Activated CD4-positive, alpha-beta T cell treated with anti-CD3 and anti-CD28 coated beads for 1 hour (primary cell): ENCODE results near the gene TDRD12.
"Not testable (repeated sequence)": the region's sequence is repeated elsewhere in the genome, so short reads cannot be mapped to it uniquely, and the experiment has no call there.

Source experiments
- DNase-seq: peaks from one replicate; pipeline ENCODE4 v3.0.0-alpha.2; 2020

The TDRD12 gene

GRCh38 chr19:32812036-32812435 is 92.5 kb downstream of the TDRD12 start:
- DNase-seq: no peak

GRCh38 chr19:32812571-32812970 is 93.0 kb downstream of the TDRD12 start:
- no peak for DNase-seq

GRCh38 chr19:32813862-32814425 is 94.4 kb downstream of the TDRD12 start:
- DNase-seq: no peak

- no peak for DNase-seq
Observed at GRCh38 chr19:32814624-32815023, 95.1 kb downstream of the TDRD12 start.

GRCh38 chr19:32816555-32817099 is 97.1 kb downstream of the TDRD12 start:
- no peak for DNase-seq

- DNase-seq: no peak
Observed at GRCh38 chr19:32817569-32818476, 98.3 kb downstream of the TDRD12 start.

- no peak for DNase-seq
Observed at GRCh38 chr19:32818536-32818935, 99.0 kb downstream of the TDRD12 start.

GRCh38 chr19:32819419-32820400 is 100.1 kb downstream of the TDRD12 start:
- no peak for DNase-seq

GRCh38 chr19:32822916-32823746 is 103.6 kb downstream of the TDRD12 start:
- DNase-seq: no peak

GRCh38 chr19:32823747-32824102 is 104.2 kb downstream of the TDRD12 start:
- DNase-seq: no peak

- no peak for DNase-seq
Observed at GRCh38 chr19:32824191-32824751, 104.7 kb downstream of the TDRD12 start.

GRCh38 chr19:32824916-32825608 is 105.5 kb downstream of the TDRD12 start:
- DNase-seq: no peak

- no peak for DNase-seq
Observed at GRCh38 chr19:32828139-32828538, 108.6 kb downstream of the TDRD12 start.

GRCh38 chr19:32828643-32829344 is 109.2 kb downstream of the TDRD12 start:
- DNase-seq: no peak

- DNase-seq: no peak
Observed at GRCh38 chr19:32829345-32829896, 109.9 kb downstream of the TDRD12 start.

- no peak for DNase-seq
Observed at GRCh38 chr19:32830231-32831014, 110.9 kb downstream of the TDRD12 start.

GRCh38 chr19:32831611-32832010 is 112.0 kb downstream of the TDRD12 start:
- no peak for DNase-seq

GRCh38 chr19:32832094-32832493 is 112.5 kb downstream of the TDRD12 start:
- not testable (repeated sequence) for DNase-seq

GRCh38 chr19:32832825-32833224 is 113.3 kb downstream of the TDRD12 start:
- not testable (repeated sequence) for DNase-seq
